ENCODE measurements around the gene PJVK.

- TF ChIP-seq POLR2A (IDR thresholded peaks at IDR 0.05), result no peak
- TF ChIP-seq, protein P1, sequence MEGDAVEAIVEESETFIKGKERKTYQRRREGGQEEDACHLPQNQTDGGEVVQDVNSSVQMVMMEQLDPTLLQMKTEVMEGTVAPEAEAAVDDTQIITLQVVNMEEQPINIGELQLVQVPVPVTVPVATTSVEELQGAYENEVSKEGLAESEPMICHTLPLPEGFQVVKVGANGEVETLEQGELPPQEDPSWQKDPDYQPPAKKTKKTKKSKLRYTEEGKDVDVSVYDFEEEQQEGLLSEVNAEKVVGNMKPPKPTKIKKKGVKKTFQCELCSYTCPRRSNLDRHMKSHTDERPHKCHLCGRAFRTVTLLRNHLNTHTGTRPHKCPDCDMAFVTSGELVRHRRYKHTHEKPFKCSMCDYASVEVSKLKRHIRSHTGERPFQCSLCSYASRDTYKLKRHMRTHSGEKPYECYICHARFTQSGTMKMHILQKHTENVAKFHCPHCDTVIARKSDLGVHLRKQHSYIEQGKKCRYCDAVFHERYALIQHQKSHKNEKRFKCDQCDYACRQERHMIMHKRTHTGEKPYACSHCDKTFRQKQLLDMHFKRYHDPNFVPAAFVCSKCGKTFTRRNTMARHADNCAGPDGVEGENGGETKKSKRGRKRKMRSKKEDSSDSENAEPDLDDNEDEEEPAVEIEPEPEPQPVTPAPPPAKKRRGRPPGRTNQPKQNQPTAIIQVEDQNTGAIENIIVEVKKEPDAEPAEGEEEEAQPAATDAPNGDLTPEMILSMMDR (IDR thresholded peaks at IDR 0.05), result no peak
Observed at GRCh38 chr2:178450524-178450773, 729 bp upstream of the PJVK start.

All from right lobe of liver (tissue), 4 donors.